Endothelial cell of umbilical vein (primary cell): ENCODE results near the gene PPP1CA. TPM values are rescaled to one million over a fixed set of nuclear protein-coding genes. Genes with fewer than 3 reads are reported as not detected.
A peak's percentile ranks its signal among the peaks of the same experiment; 100 is the strongest.

Experiments
- BruUV-seq: library from RNA; stranded (reverse); fragments of 400-500 nt; replicated peaks from 2 replicates; lab custom pipeline; 2021; lab: Mats Ljungman, UMichigan
- CTCF ChIA-PET: fragments of 300-600, 350-600 bp; sonication (Branson Sonifier 250); formaldehyde crosslinking; loops from one replicate; lab custom pipeline; 2021; ENCODE audit warnings: antibody characterized with exemption, inconsistent platforms; lab: Charles Lee
- POLR2A ChIA-PET: fragments of 300-600, 350-600 bp; sonication (Branson Sonifier 250); formaldehyde crosslinking; loops from one replicate; lab custom pipeline; 2021; ENCODE audit warnings: antibody characterized with exemption, inconsistent platforms; lab: Charles Lee
- DNase-seq: peaks from one replicate; pipeline ENCODE4 v3.0.0-alpha.2; 2011; ENCODE audit warnings: low read depth, low spot score
- FAIRE-seq: peaks from 2 replicates; lab custom pipeline; 2011; peaks lifted over from hg19 to GRCh38; lab: Jason Lieb, UNC
- H2AFZ ChIP-seq: 2 replicates; pipeline ENCODE4 v1.6.0; 2012; ENCODE audit warnings: low read depth, low read length, control low read depth, inconsistent platforms
- H3K27ac ChIP-seq: 2 replicates; pipeline ENCODE4 v1.5.1; 2011; ENCODE audit warnings: low read depth, mild to moderate bottlenecking, control low read depth, low read length, moderate library complexity; ENCODE audit not compliant: insufficient read depth
- H3K27me3 ChIP-seq, 2 experiments: 2 replicates each; pipeline versions ENCODE4 v1.6.0 to v1.6.1; 2011; ENCODE audit warnings: low read length in 2 of 2, mixed read lengths in 1 of 2; ENCODE audit not compliant: control insufficient read depth in 2 of 2, insufficient read depth in 2 of 2
- H3K36me3 ChIP-seq, 2 experiments: 2 replicates in 1 of 2; 3 replicates in 1 of 2; pipeline ENCODE4 v1.5.1; 2011; ENCODE audit warnings: low read length in 2 of 2, mild to moderate bottlenecking in 1 of 2, moderate library complexity in 1 of 2; ENCODE audit not compliant: control insufficient read depth in 2 of 2, insufficient read depth in 2 of 2; ENCODE audit errors: extremely low read depth in 1 of 2
- H3K4me1 ChIP-seq: 3 replicates; pipeline ENCODE4 v1.5.1; 2011; ENCODE audit warnings: mild to moderate bottlenecking, low read length; ENCODE audit not compliant: control insufficient read depth, insufficient read depth; ENCODE audit errors: extremely low read depth
- H3K4me2 ChIP-seq: 2 replicates; pipeline ENCODE4 v1.6.1; 2011; ENCODE audit warnings: low read length, control low read depth, mixed read lengths; ENCODE audit not compliant: insufficient read depth
- H3K4me3 ChIP-seq, 3 experiments: fragments of 200-600 bp in 1 of 3; sonication (generic), shearing (Covaris generic) in 1 of 3; replicated peaks in 1 of 3; 2 replicates each; pipeline ENCODE4 v1.5.1; 2011 to 2016; ENCODE audit warnings: control low read depth in 3 of 3, low read length in 3 of 3, mild to moderate bottlenecking in 2 of 3, inconsistent platforms in 1 of 3, low read depth in 1 of 3, moderate library complexity in 1 of 3; ENCODE audit not compliant: insufficient read depth in 1 of 3
- H3K79me2 ChIP-seq: 2 replicates; pipeline ENCODE4 v1.6.0; 2012; ENCODE audit warnings: low read length, inconsistent platforms; ENCODE audit not compliant: control insufficient read depth, insufficient read depth
- H3K9ac ChIP-seq: replicated peaks from 2 replicates; pipeline ENCODE3; 2011; ENCODE audit warnings: low read length, control low read depth; ENCODE audit not compliant: insufficient read depth; ENCODE audit errors: extremely low read depth
- H3K9me1 ChIP-seq: replicated peaks from 3 replicates; pipeline ENCODE4 v1.6.0; 2011; ENCODE audit warnings: mild to moderate bottlenecking, low read length; ENCODE audit not compliant: control insufficient read depth, insufficient read depth; ENCODE audit errors: extremely low read depth
- H3K9me3 ChIP-seq: replicated peaks from 2 replicates; pipeline ENCODE4 v1.5.1; 2012; ENCODE audit warnings: low read length, inconsistent platforms; ENCODE audit not compliant: control insufficient read depth, insufficient read depth
- H4K20me1 ChIP-seq: replicated peaks from 2 replicates; pipeline ENCODE3; 2011; ENCODE audit warnings: mild to moderate bottlenecking, low read length; ENCODE audit not compliant: control insufficient read depth, insufficient read depth; ENCODE audit errors: extremely low read depth
- CTCF ChIP-seq, 2 donors: IDR thresholded peaks; 1 replicate in 1 of 2; 2 replicates in 1 of 2; pipeline ENCODE4 v1.5.1; 2011; ENCODE audit warnings: low read length in 2 of 2, mild to moderate bottlenecking in 2 of 2, moderate library complexity in 2 of 2, control low read depth in 1 of 2, inconsistent platforms in 1 of 2, low read depth in 1 of 2; ENCODE audit not compliant: insufficient read depth in 1 of 2; ENCODE audit errors: extremely low read depth in 1 of 2
- EZH2 ChIP-seq: IDR thresholded peaks from 2 replicates; pipeline ENCODE4 v1.6.1; 2012; ENCODE audit warnings: borderline replicate concordance, low read depth, mild to moderate bottlenecking, moderate library complexity, low read length, inconsistent platforms; ENCODE audit not compliant: severe bottlenecking
- FOS ChIP-seq: IDR thresholded peaks from 2 replicates; pipeline ENCODE4 v1.6.1; 2011; ENCODE audit warnings: mild to moderate bottlenecking, low read length, moderate library complexity, borderline replicate concordance; ENCODE audit not compliant: insufficient read depth
- GATA2 ChIP-seq: IDR thresholded peaks from 2 replicates; pipeline ENCODE4 v1.7.0; 2011; ENCODE audit warnings: low read depth, mild to moderate bottlenecking, moderate library complexity, mixed read lengths, low read length; ENCODE audit not compliant: insufficient read length, insufficient read depth
- JUN ChIP-seq: IDR thresholded peaks from 2 replicates; pipeline ENCODE4 v1.6.1; 2011; ENCODE audit warnings: borderline replicate concordance, low read depth; ENCODE audit not compliant: insufficient read length, insufficient read depth
- MAX ChIP-seq: IDR thresholded peaks from 2 replicates; pipeline ENCODE4 v1.6.1; 2011; ENCODE audit not compliant: insufficient read depth, insufficient read length
- MYC ChIP-seq: IDR thresholded peaks from one replicate; pipeline ENCODE4 v1.6.1; 2011; ENCODE audit warnings: mild to moderate bottlenecking, low read depth, low read length
- POLR2A ChIP-seq: IDR thresholded peaks from 2 replicates; pipeline ENCODE4 v1.6.1; 2012; ENCODE audit warnings: low read depth, mild to moderate bottlenecking, control low read depth, low read length
- POLR2AphosphoS5 ChIP-seq: IDR thresholded peaks from 2 replicates; pipeline ENCODE4 v1.6.1; 2012; ENCODE audit warnings: low read depth, mild to moderate bottlenecking, control low read depth, low read length, moderate library complexity; ENCODE audit not compliant: insufficient read depth
- dilution Hi-C: fragments of 300-500 bp; cut with MboI; formaldehyde crosslinking; loops from one replicate; pipeline ENCODE4 v1.15.0; 2019; ENCODE audit warnings: low sequenced_read_pairs; ENCODE audit not compliant: extremely low pct_ligation_motif_present
- intact Hi-C: fragments of 100-400 bp; cut with micrococcal nuclease; formaldehyde crosslinking; loops from one replicate; pipeline ENCODE4 v1.10.0; 2022
- polyA plus RNA-seq, 4 experiments: library from polyadenylated mRNA; depleted of rRNA in 3 of 4; stranded (reverse) in 3 of 4; unstranded in 1 of 4; fragments of >200 nt; gene quantifications; 2 replicates each; pipeline versions ENCODE4 v1.2.1 to v1.2.3, GENCODE V29; 2011 to 2012; ENCODE audit warnings: missing spikeins in 1 of 4
- total RNA-seq: library from RNA; stranded (reverse); gene quantifications from 2 replicates; pipeline ENCODE4 v1.2.3, GENCODE V29; 2021

The PPP1CA gene
- total and polyA plus RNA-seq, 2 donors (not counting 3 experiments of a cell fraction or from before 2014, with no cell fraction given): 192 to 419 TPM

- peaks cover 0 to 21% of the 10 kb centered on the region in 2 experiments for H3K36me3 ChIP-seq
- no TSS peak for BruUV-seq
- no peaks in the 10 kb centered on the region for H3K27me3 ChIP-seq
- dilution Hi-C loops: no loop called here
- FAIRE-seq (no peak), DNase-seq (no peak)
- intact Hi-C loops: loop anchor here (2.0 kb wide), 1 partner anchor 40 kb away; the partner anchor contains the start of gene TMEM134
- ChIA-PET CTCF (interaction anchor here (1.8 kb wide), 1 partner anchor 28 kb away, joined by 8 read pairs; the partner anchor contains the start of gene PPP1CA), POLR2A (no interaction called here)
- no peaks in the 10 kb centered on the region for H3K9me3 ChIP-seq
- peaks cover 10% of the 10 kb centered on the region for H3K79me2 ChIP-seq
- H3K9me1 ChIP-seq: no peaks in the 10 kb centered on the region
- peak overlapping the region; percentile 49 for H3K4me2 ChIP-seq
- TF ChIP-seq MYC (no peak), GATA2 (no peak), POLR2A (no peak), CTCF (IDR thresholded peaks at IDR 0.05; ENCODE audit: extremely low read depth in 1 of 2, insufficient read depth in 1 of 2, low read depth in 1 of 2, low read length in 2 of 2) (no peak), MAX (no peak), JUN (no peak), FOS (no peak), POLR2AphosphoS5 (no peak), EZH2 (no peak)
- no peak overlapping the region for H2AFZ ChIP-seq
- H3K9ac ChIP-seq: peak overlapping the region; percentile 66
- H3K4me1 ChIP-seq: no peaks in the 10 kb centered on the region
- no peaks in the 10 kb centered on the region for H4K20me1 ChIP-seq
- H3K4me3 ChIP-seq: peak overlapping the region; percentile 46 to 91 (median 75)
- H3K27ac ChIP-seq: no peak overlapping the region
Observed at GRCh38 chr11:67429038-67429668, 27.5 kb upstream of the PPP1CA start.
